K562 (cell line): Measurements from ENCODE around the gene DAPK2. TPM values are rescaled to one million over a fixed set of nuclear protein-coding genes. Genes with fewer than 3 reads are reported as not detected.

ENCODE experiments used
- BACH1 ChIP-seq: fragments of 200-800 bp; sonication (Bioruptor generic); IDR thresholded peaks from 2 replicates; pipeline ENCODE4 v1.6.1; 2016; ENCODE audit warnings: missing genetic modification characterization, missing compliant biosample characterization
- CBX2 ChIP-seq: fragments of 200-600 bp; sonication (generic); IDR thresholded peaks from one replicate; pipeline ENCODE4 v1.6.1; 2012; ENCODE audit warnings: mild to moderate bottlenecking, low read length, inconsistent platforms; ENCODE audit not compliant: insufficient read depth, poor library complexity, severe bottlenecking
- ELF2 ChIP-seq: fragments of 250-450 bp; sonication (Bioruptor Pico); IDR thresholded peaks from 2 replicates; pipeline ENCODE4 v1.5.0; 2021; ENCODE audit warnings: mild to moderate bottlenecking
- FOXJ2 ChIP-seq: fragments of 200-800 bp; sonication (Bioruptor generic); IDR thresholded peaks from 2 replicates; pipeline ENCODE4 v1.6.1; 2016; ENCODE audit warnings: missing genetic modification characterization, missing compliant biosample characterization
- HDAC8 ChIP-seq: fragments of 450-650 bp; IDR thresholded peaks from 2 replicates; pipeline ENCODE4 v1.6.1; 2016; ENCODE audit warnings: mild to moderate bottlenecking, missing genetic modification characterization, moderate library complexity, missing compliant biosample characterization
- KLF1 ChIP-seq: fragments of 450-650 bp; IDR thresholded peaks from 2 replicates; pipeline ENCODE4 v1.6.1; 2016; ENCODE audit warnings: missing genetic modification characterization, missing compliant biosample characterization
- NFRKB ChIP-seq: fragments of 450-650 bp; IDR thresholded peaks from 2 replicates; pipeline ENCODE4 v1.6.1; 2016; ENCODE audit warnings: low read depth
- NR2C1 ChIP-seq, 2 experiments: fragments of 450-650 bp; IDR thresholded peaks; 2 replicates each; pipeline ENCODE4 v1.6.1; 2017; ENCODE audit warnings: mild to moderate bottlenecking in 2 of 2, antibody characterized with exemption in 1 of 2, inconsistent platforms in 1 of 2, missing compliant biosample characterization in 1 of 2, missing genetic modification characterization in 1 of 2
- NR2C2 ChIP-seq, 2 experiments: fragments of 200-800 bp in 1 of 2; sonication (Bioruptor generic) in 1 of 2; sonication (generic) in 1 of 2; formaldehyde crosslinking in 1 of 2; IDR thresholded peaks; 2 replicates each; pipeline versions ENCODE4 v1.6.1 to v1.8.0; 2016 to 2022; ENCODE audit warnings: mild to moderate bottlenecking in 1 of 2, missing compliant biosample characterization in 1 of 2, missing genetic modification characterization in 1 of 2, missing genetic modification reagents in 1 of 2
- RBM25 ChIP-seq: fragments of 200-400 bp; formaldehyde crosslinking; IDR thresholded peaks from 2 replicates; pipeline ENCODE4 v1.6.1; 2018; ENCODE audit warnings: low read length, low read depth, moderate library complexity; ENCODE audit not compliant: severe bottlenecking
- SAP30 ChIP-seq: fragments of 200-600 bp; sonication (generic); IDR thresholded peaks from 2 replicates; pipeline ENCODE4 v1.6.1; 2012; ENCODE audit warnings: borderline replicate concordance, low read depth, mild to moderate bottlenecking, moderate library complexity, low read length, control low read depth, inconsistent platforms; ENCODE audit not compliant: insufficient read depth, poor library complexity, severe bottlenecking
- ZKSCAN8 ChIP-seq: fragments of 200-800 bp; sonication (Bioruptor generic); IDR thresholded peaks from 2 replicates; pipeline ENCODE4 v1.6.1; 2016; ENCODE audit warnings: missing genetic modification characterization, missing compliant biosample characterization
- ZNF124 ChIP-seq: sonication (generic); formaldehyde crosslinking; IDR thresholded peaks from 2 replicates; pipeline ENCODE4 v1.8.1; 2022; ENCODE audit warnings: missing genetic modification reagents
- ZNF134 ChIP-seq: fragments of 250-450 bp; sonication (Bioruptor Pico); conservative IDR thresholded peaks from 2 replicates; pipeline ENCODE4 v1.4.0; 2020
- ZNF175 ChIP-seq: fragments of 200-800 bp; sonication (Bioruptor generic); IDR thresholded peaks from 2 replicates; pipeline ENCODE4 v1.6.1; 2016; ENCODE audit warnings: low read depth, mild to moderate bottlenecking, missing genetic modification characterization, missing compliant biosample characterization
- ZNF589 ChIP-seq: fragments of 200-800 bp; sonication (Bioruptor generic); IDR thresholded peaks from 2 replicates; pipeline ENCODE4 v1.6.1; 2016; ENCODE audit warnings: low read depth, missing genetic modification characterization, missing compliant biosample characterization
- ZNF644 ChIP-seq: fragments of 200-800 bp; sonication (Bioruptor generic); IDR thresholded peaks from 2 replicates; pipeline ENCODE4 v1.6.1; 2016; ENCODE audit warnings: low read depth, missing genetic modification characterization, missing compliant biosample characterization
- polyA plus RNA-seq, 8 experiments: library from polyadenylated mRNA; depleted of rRNA in 4 of 8; stranded (reverse) in 5 of 8; unstranded in 3 of 8; fragments of >200 nt; fragmentation: Nextera tagmentation in 2 of 8; fragmentation: Illumina TruSeq in 1 of 8; extraction: Ambion mirVana in 2 of 8; extraction: Trizol in 1 of 8; gene quantifications; 2 replicates each; pipeline versions ENCODE4 v1.2.1 to v1.2.3, GENCODE V29; 2011 to 2014; ENCODE audit warnings: inconsistent platforms in 1 of 8, missing spikeins in 1 of 8
- total RNA-seq, 7 experiments: library from RNA; depleted of rRNA in 6 of 7; stranded (reverse); fragments of >200 nt in 6 of 7; fragmentation: Illumina TruSeq in 2 of 7; extraction: Trizol in 2 of 7; gene quantifications; 2 replicates each; pipeline versions ENCODE4 v1.2.1 to v1.2.3, GENCODE V29; 2011 to 2021; ENCODE audit warnings: low replicate concordance in 1 of 7
- TF ChIP-seq, protein P1 (sequence below): fragments of 450-650 bp; conservative IDR thresholded peaks from 2 replicates; pipeline ENCODE4 v1.6.1; 2016; ENCODE audit warnings: missing genetic modification characterization, low read depth, mild to moderate bottlenecking, control low read depth, missing compliant biosample characterization
- TF ChIP-seq, protein P2 (sequence below): fragments of 250-450 bp; sonication (Bioruptor Pico); IDR thresholded peaks from 2 replicates; pipeline ENCODE4 v1.9.0; 2021; ENCODE audit warnings: mild to moderate bottlenecking, inconsistent platforms
- TF ChIP-seq, protein P3 (sequence below), 3 experiments: fragments of 200-800 bp in 1 of 3; sonication (Bioruptor generic) in 1 of 3; sonication (generic) in 1 of 3; formaldehyde crosslinking in 1 of 3; IDR thresholded peaks; 2 replicates each; pipeline versions ENCODE4 v1.6.1 to v1.8.0; 2016 to 2022; ENCODE audit warnings: mild to moderate bottlenecking in 2 of 3, missing compliant biosample characterization in 2 of 3, missing genetic modification characterization in 2 of 3, missing genetic modification reagents in 1 of 3

Gene DAPK2
- total and polyA plus RNA-seq, 9 of the 15 experiments (the other 6 are each of a cell fraction or from before 2014, with no cell fraction given) = 0.14 to 5.2 (median 2.2) TPM

DNA sequence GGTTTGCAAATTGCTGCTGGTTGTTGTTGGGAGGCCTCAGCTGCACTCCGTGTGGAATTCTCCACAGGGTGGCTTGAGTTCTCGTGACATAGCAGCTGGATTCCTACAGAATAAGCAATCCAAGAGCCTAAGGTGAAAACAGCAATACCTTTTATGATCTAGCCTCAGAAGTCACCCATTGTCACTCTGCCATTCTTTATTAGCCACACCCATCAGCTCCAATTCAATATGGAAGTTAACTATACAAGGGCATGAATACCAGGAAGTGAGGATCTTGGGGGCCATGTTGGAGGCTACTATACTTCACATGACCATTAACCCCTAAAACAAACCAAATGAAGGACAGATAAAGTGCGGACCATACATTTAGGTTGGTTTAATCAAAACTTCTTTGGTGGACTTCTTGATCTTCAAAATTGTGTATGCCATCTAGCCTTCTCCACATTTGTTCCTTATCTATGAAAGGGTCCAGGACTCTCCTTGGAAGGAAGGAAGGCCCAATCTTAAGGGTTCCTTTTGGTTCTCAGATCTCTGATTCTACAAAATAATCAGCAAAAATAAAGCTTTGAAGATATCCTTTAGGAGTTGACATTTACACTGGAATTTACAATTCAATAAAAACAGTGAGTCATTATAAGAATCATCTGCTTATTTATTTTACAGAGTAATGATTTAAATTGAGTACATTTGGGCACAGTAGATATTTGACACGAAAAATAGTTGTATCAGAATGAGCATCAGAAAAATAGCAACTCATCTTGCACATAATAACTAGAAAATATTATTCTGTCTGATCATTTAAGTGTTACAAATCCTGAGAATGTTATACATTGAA, 25.9 kb upstream of the DAPK2 start (continued):
- TF ChIP-seq CBX2 = no peak
- TF ChIP-seq ZKSCAN8 (CRISPR knock-in tag) = peak; percentile 65; the same call in 1 of the 2 replicates
- no peak for TF ChIP-seq ZNF134 (CRISPR knock-in tag)
- TF ChIP-seq NR2C2 (CRISPR knock-in tag; IDR thresholded peaks at IDR 0.05) = no peak
- TF ChIP-seq NR2C2 (tag; IDR thresholded peaks at IDR 0.05) = peak; percentile 6; the same call in 1 of the 2 replicates
- TF ChIP-seq HDAC8 (tag) = 0 out of 2 replicates have a peak, but pooled peaks have one; percentile 24
- no peak for TF ChIP-seq RBM25
- TF ChIP-seq, protein P1, sequence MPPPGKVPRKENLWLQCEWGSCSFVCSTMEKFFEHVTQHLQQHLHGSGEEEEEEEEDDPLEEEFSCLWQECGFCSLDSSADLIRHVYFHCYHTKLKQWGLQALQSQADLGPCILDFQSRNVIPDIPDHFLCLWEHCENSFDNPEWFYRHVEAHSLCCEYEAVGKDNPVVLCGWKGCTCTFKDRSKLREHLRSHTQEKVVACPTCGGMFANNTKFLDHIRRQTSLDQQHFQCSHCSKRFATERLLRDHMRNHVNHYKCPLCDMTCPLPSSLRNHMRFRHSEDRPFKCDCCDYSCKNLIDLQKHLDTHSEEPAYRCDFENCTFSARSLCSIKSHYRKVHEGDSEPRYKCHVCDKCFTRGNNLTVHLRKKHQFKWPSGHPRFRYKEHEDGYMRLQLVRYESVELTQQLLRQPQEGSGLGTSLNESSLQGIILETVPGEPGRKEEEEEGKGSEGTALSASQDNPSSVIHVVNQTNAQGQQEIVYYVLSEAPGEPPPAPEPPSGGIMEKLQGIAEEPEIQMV (tag) = 0 out of 2 replicates have a peak, but pooled peaks have one; percentile 16
- TF ChIP-seq NR2C1 (IDR thresholded peaks at IDR 0.05) = no peak
- TF ChIP-seq NR2C1 (tag; IDR thresholded peaks at IDR 0.05) = peak; percentile 68
- TF ChIP-seq, protein P2, sequence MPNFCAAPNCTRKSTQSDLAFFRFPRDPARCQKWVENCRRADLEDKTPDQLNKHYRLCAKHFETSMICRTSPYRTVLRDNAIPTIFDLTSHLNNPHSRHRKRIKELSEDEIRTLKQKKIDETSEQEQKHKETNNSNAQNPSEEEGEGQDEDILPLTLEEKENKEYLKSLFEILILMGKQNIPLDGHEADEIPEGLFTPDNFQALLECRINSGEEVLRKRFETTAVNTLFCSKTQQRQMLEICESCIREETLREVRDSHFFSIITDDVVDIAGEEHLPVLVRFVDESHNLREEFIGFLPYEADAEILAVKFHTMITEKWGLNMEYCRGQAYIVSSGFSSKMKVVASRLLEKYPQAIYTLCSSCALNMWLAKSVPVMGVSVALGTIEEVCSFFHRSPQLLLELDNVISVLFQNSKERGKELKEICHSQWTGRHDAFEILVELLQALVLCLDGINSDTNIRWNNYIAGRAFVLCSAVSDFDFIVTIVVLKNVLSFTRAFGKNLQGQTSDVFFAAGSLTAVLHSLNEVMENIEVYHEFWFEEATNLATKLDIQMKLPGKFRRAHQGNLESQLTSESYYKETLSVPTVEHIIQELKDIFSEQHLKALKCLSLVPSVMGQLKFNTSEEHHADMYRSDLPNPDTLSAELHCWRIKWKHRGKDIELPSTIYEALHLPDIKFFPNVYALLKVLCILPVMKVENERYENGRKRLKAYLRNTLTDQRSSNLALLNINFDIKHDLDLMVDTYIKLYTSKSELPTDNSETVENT (CRISPR knock-in tag) = no peak
- TF ChIP-seq BACH1 (tag) = peak; percentile 59; the same call in 1 of the 2 replicates
- TF ChIP-seq SAP30 = no peak
- TF ChIP-seq ZNF644 = peak; percentile 73
- TF ChIP-seq ZNF589 (CRISPR knock-in tag) = peak; percentile 50; the same call in 1 of the 2 replicates
- 0 out of 2 replicates have a peak, but pooled peaks have one; percentile 51 for TF ChIP-seq ZNF175 (CRISPR knock-in tag)
- TF ChIP-seq ZNF124 (CRISPR knock-in tag) = no peak
- TF ChIP-seq NFRKB = 0 out of 2 replicates have a peak, but pooled peaks have one; percentile 26
- TF ChIP-seq KLF1 (tag) = 0 out of 2 replicates have a peak, but pooled peaks have one; percentile 19
- TF ChIP-seq FOXJ2 (tag) = peak; percentile 68
- TF ChIP-seq ELF2 = peak; percentile 49; the same call in 1 of the 2 replicates
- TF ChIP-seq, protein P3, sequence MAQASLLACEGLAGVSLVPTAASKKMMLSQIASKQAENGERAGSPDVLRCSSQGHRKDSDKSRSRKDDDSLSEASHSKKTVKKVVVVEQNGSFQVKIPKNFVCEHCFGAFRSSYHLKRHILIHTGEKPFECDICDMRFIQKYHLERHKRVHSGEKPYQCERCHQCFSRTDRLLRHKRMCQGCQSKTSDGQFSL (CRISPR knock-in tag; IDR thresholded peaks at IDR 0.05) = no peak
- TF ChIP-seq, protein P3 (tag; IDR thresholded peaks at IDR 0.05) = peak in 1 of 2 experiments; percentile 19; a peak in 1 of 4 replicates
